ENCODE measurements around the gene USP35.

USP35 gene

DNA sequence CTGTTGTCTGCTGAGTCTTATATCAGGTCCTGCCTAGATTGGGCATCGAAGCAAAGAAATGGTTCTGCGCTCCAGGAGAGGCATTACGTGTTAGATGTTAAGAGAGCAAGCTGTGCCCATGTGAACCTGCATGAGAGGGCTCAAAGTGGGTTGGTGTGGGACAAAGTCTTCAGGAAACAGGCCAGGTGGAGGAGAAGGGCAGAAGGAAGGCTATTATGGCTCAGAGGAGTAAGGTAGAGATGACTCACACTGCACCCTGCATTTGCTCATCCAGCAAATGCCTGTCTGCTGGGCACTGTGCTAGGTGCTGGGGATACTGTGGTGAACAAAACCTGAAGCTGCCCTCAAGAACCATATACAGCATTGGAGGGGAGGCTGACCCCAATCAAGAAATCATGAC, 5.8 kb downstream of the USP35 start:
- no peak overlapping the region for H3K27ac ChIP-seq

DNA sequence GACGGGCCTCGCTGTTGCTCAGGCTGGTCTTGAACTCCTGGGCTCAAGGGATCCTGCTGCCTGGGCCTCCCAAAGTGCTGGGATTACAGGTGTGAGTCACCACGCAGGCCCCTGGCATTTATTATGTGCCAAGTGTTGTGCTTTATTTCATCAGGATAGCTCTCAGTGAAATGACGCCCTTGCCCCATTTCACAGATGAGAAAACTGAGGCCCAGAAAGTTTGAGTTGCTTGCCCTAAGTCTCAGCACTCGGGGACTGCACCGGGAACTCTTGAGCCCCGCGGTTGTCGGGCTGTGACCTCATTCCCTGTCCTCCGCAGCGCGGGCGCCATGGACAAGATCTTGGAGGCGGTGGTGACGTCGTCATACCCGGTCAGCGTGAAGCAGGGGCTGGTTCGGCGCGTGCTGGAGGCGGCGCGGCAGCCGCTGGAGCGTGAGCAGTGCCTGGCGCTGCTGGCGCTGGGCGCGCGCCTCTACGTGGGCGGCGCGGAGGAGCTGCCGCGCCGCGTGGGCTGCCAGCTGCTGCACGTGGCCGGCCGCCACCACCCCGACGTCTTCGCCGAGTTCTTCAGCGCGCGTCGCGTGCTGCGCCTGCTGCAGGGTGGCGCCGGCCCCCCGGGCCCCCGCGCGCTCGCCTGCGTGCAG, 7.3 kb downstream of the USP35 start:
- no peak overlapping the region for H3K4me3 ChIP-seq
- no peak overlapping the region for H3K27ac ChIP-seq

More for the DNA sequence above, 5.8 kb downstream of the USP35 start:
- no peak overlapping the region for H3K4me3 ChIP-seq

DNA sequence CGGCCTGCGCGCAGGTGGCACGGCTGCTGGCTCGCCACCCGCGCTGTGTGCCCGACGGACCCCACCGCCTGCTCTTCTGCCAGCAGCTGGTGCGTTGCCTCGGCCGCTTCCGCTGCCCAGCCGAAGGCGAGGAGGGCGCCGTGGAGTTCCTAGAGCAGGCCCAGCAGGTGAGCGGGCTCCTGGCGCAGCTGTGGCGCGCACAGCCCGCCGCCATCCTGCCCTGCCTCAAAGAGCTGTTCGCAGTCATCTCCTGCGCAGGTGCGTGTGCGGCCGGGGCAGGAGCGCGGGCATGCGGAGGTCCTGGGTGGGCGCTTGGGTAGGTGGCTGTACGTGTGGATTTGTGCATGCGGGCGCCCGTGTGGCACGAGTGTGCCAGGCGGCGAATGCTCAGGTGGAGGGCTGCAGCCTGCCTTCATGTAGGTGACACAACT, 8.0 kb downstream of the USP35 start:
- no peak overlapping the region for H3K27ac ChIP-seq
- no peak overlapping the region for H3K4me3 ChIP-seq

DNA sequence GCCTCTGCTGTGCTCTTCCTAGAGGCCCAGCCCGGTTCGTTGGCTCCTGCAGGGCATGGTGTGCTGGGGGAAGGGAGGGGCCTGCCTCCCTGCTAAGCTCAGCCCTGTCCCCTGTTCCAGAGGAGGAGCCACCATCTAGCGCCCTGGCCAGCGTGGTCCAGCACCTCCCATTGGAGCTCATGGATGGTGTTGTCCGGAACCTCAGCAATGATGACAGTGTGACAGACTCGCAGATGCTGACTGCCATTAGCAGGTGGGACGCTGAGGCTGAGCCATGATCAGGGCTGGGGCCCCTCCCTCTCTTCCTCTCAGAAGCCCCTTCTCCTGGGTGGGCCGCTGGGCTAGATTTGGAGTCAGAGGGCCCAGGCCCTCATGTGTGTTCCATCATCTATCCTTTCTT, 9.1 kb downstream of the USP35 start:
- no peak overlapping the region for H3K4me3 ChIP-seq
- no peak overlapping the region for H3K27ac ChIP-seq

DNA sequence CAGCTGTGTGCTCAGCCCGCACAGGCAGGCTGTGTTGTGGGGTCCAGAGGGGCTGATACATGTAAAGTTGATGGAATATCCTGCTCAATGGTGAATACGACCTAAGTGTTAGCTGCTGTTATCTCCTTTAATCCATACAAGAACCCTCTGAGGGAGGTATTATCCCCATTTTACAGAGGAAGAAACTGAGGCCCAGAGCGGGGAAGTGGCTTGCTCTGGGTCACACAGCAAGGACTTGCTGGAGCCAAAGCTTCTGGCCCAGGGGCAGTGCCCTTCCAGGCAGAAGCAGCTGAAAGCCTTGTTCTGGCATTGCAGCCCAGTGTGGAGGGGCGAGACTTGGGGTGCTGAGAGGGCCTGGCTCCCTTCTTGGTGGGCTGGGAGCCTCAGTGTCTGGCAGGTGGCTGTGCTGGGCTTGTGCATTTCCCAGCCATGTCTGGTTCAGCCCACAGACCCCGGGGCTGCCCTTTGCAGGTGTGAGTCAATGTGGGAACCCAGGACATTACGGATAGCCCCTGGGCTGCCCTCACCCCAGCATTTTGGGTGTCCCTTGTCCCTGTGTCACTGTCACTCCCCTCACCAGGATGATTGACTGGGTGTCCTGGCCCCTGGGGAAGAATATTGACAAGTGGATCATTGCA, 10.4 kb downstream of the USP35 start:
- no peak overlapping the region for H3K4me3 ChIP-seq
- H3K27ac ChIP-seq: no peak overlapping the region

DNA sequence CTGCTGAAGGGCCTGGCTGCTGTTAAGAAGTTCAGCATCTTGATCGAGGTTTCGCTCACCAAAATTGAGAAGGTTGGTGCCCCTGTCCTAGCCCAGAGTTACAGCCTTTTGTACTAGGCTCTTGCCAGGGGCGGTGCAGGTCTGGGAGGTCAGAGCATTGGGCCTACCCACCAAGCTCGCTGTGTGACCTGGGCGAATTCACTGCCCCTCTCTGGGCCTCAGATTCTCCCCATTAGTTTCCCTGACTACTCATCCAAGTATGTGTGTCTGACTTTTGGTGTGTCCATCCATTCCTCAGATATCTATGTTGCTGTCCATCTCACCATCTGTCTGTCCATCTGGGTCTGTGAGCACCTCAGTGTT, 10.9 kb downstream of the USP35 start:
- H3K4me3 ChIP-seq: no peak overlapping the region
- H3K27ac ChIP-seq: no peak overlapping the region

DNA sequence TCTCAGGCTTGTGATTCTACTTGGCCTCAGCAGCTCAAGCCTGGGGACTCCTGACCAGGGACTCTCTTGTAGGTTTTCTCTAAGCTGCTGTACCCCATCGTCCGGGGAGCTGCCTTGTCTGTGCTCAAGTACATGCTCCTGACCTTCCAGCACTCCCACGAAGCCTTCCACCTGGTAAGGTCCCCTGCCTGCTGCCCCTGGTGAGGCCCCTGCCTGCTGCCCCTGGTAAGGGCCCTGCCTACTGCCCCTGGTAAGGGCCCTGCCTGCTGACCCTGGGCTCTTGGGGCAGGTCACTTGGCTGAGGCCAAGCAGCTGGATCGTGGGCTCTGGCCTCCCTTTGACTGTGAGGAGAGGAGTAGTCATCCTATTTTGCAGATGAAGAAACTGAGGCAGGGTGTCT, 11.3 kb downstream of the USP35 start:
- no peak overlapping the region for H3K4me3 ChIP-seq
- no peak overlapping the region for H3K27ac ChIP-seq

DNA sequence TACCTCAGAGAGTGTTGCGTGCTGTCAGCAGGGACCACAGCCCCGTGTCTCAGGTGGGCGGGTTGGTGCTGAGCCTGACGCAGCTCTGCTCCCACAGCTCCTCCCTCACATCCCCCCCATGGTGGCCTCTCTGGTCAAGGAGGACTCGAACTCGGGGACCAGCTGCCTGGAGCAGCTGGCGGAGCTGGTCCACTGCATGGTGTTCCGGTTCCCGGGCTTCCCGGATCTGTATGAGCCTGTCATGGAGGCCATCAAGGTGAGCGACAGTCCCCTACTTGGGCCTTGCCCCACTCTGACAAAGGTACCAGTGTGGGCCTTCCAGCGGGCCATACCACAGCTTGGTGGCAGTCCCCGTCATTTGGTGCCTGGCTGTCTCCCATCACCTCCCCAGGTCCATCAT, 11.8 kb downstream of the USP35 start:
- no peak overlapping the region for H3K4me3 ChIP-seq

DNA sequence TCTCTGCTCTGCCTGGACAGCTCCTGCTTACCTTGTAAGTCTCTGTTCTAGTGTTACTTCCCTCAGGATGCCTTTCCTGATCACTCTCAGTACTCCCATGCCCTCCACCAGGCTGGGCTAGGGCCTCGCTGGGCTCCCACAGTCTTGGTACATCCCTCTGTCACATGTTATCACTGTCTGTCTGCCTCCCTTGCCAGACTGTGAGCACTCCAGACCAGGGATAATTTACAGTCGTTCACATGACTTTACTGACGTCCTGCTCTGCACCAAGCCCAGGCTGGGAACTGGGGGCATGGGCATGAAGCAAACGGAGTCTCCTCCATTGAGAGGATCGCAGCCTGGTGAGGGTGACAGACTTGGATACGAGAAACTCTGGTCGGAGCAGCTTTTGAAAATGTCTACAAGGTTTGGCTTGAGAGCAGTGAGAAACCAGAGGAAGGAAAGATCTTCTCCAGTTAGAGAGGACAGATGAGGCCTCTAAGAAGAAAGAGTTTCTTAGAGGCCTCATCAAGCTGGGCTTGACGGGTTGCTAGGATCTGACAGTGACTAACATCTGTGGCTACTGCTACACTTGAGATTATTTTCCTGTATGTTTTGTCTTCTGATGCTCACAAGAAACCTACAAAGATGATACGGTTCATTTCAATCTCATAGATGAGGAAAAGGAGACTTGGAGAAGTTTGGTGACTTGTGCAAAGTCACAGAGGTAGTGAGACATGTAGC, 12.5 kb downstream of the USP35 start:
- H3K27ac ChIP-seq: peak overlapping the region in 7 of 21 experiments; percentile 20 to 86 (median 78)

More for the DNA sequence above, 11.8 kb downstream of the USP35 start:
- H3K27ac ChIP-seq: peak overlapping the region in 3 of 21 experiments; percentile 16 to 79 (median 20)

DNA sequence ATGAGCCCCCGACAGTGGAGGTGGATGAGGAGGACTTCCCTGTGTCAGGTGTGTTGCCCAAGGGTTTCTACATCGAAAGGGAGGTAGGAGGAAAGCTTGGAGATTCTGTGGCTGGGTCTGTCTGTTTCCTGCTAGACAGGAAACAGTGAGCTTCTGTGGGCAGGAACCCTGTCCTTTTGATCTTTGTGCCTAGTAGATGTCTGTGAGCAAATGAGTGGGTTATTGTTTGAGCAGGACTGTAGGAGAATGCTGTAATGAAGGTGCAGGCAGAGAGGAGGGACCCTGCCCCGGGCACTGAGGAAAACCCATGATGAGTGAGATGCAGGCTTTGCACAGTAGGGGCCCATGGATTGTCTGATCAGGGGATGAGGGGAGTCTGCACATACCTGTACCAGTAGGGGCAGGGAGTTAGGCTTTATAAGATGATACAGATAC, 14.0 kb downstream of the USP35 start:
- Histone ChIP-seq H3K4me3 (peak overlapping the region in 1 of 7 experiments; percentile 12), H3K27ac (peak overlapping the region in 9 of 21 experiments; percentile 9 to 86 (median 78))

More for the DNA sequence above, 12.5 kb downstream of the USP35 start:
- no peak overlapping the region for H3K4me3 ChIP-seq

DNA sequence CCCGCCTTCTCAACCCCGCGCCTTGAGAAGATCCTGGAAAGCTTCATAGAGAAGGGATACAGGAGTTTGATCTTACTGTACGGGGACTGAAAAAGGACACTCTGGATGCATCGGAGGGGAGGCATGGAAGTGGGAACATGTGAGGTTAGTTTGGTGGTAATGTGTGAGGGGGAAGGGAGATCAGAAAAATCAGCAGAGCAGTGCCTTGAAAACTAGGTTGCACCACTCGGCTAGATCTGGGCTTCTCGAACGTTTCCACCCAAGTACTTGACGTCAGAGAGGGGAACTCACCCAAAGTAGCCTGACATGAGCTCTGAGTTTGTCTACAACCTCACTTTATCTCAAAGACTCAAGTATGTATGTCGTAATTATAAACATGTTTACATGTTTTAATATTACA, 14.5 kb downstream of the USP35 start:
- Histone ChIP-seq H3K27ac (peak overlapping the region in 9 of 21 experiments; percentile 9 to 86 (median 78)), H3K4me3 (peak overlapping the region in 1 of 7 experiments; percentile 12)

DNA sequence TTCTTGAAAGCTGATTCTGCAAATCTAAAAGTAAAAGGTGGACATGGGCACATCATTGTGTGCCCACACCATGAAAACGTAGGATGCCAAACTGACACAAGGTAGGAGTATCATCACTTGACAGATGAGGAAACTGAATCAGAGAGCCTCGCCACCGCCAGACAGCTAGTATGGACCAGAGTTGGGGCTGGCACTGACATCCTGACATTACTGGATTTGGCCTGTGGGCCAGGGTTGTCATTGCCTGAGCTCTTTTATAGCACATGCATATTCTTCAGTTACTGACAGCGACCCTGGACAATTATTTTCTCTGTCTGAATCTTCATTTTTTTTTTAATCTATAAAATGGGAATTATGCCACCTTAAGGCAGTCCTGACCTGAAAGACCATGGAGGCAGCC, 16.5 kb downstream of the USP35 start:
- Histone ChIP-seq H3K27ac (no peak overlapping the region), H3K4me3 (no peak overlapping the region)

DNA sequence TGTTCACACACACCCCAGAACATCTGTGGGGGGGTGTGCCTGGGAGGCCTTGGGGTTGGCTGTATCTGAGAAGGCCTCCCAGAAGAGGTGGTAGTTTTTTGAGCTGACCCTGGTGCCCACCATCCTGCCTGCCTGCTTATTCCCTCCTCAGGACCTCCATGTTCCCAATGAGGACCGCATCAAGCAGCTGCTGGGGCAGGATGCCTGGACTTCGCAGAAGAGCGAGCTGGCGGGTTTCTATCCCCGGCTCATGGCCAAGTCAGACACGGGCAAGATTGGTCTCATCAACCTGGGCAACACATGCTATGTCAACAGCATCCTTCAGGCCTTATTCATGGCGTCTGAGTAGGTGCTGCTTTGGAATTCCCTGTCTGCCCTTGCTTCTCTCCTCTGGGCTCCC, 17.0 kb downstream of the USP35 start:
- Histone ChIP-seq H3K4me3 (no peak overlapping the region), H3K27ac (no peak overlapping the region)

DNA sequence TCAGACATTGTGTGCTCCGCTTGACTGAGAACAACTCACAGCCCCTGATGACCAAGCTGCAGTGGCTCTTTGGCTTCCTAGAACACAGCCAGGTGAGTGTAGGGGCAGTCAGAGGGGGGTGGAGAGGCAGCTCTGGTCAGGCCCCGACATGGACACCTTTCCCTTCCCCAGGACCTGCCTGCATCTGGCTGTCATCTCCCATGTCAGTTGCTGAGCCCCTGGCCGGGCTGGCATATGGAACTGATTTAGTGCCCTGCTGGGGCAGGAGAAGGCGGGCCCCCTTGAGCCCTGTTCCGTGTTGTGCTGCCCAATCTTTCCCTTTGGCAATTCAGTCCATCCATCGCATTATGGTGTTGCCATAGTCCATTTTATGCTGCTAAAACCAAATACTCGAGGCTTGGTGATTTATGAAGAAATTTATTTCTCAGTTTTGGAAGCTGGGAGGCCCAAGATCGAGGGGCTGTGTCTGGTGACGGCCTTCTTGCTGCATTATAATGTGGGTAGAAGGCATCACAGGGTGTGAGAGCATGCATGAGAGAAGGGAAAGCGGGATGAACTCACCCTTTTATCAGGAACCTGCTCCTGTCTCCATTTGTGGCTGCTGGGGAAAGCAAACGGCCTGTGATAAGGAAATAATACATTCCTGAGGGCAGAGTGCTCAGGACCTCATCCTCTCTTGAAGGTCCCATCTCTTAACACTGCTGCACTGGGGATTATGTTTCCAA, 19.0 kb downstream of the USP35 start:
- H3K27ac ChIP-seq: no peak overlapping the region
- no peak overlapping the region for H3K4me3 ChIP-seq

DNA sequence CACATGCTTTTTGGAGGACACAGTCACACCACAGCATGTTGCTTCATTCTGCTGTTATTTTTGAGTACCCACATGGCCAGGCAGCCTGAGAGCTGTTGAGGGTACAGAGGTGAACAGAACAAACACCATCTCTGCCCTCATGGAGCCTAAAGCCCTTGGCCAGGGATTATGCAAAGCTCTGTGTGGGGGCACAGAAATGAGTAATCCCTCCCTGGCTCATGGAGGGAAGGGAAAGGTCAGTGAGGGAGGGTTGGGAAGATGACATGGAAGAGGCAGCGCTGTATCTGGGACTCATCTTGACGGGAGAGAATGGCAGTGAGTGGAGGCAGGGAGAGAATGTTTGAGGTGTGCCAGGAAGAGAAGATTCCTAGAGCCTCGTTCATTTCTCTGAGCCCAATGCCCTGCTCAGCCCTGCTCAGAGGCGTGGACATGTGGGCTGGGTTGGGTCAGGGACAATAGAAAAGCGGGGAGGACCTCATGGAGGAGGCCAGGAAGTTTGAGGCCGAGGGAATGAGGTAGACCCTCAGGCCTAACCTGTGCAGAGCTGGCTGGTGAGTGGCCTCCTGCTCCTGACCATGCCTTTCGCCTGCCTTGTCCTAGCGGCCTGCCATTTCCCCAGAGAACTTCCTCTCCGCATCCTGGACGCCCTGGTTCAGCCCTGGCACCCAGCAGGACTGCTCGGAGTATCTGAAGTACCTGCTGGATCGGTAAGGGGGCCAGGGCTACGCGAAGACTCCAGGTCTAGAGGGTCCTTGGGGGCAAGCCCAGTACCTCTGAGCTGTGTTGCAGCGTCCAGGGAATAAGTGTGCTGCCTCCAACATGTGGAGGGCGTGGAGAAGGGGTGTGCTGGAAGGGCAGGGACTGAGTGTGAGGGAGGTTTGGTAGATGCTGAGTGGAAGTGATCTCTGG, 19.8 kb downstream of the USP35 start:
- Histone ChIP-seq H3K27ac (no peak overlapping the region), H3K4me3 (no peak overlapping the region)

DNA sequence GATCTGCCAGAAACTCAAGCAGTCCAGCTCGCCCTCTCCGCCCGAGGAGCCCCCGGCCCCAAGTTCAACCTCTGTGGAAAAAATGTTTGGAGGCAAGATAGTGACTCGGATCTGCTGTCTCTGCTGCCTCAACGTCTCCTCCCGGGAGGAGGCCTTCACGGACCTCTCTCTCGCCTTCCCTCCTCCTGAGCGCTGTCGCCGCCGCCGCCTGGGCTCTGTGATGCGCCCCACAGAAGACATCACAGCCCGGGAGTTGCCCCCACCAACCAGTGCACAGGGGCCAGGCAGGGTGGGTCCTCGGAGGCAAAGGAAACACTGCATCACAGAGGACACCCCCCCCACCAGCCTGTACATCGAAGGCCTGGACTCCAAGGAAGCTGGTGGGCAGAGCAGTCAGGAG, 20.8 kb downstream of the USP35 start:
- Histone ChIP-seq H3K4me3 (no peak overlapping the region), H3K27ac (no peak overlapping the region)

DNA sequence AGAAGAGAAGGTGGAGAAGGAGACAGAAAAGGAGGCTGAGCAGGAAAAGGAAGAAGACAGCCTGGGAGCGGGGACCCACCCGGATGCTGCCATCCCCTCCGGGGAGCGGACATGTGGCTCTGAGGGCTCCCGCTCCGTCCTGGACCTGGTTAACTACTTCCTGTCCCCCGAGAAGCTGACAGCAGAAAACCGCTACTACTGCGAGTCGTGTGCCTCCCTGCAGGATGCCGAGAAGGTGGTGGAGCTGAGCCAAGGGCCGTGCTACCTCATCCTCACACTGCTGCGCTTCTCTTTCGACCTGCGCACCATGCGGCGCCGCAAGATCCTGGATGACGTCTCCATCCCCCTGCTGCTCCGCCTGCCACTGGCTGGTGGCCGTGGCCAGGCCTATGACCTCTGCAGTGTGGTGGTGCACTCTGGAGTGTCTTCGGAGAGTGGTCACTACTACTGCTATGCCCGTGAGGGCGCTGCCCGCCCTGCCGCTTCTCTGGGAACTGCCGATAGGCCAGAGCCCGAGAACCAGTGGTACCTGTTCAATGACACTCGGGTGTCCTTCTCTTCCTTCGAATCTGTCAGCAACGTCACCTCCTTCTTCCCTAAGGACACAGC, 21.4 kb downstream of the USP35 start:
- Histone ChIP-seq H3K4me3 (no peak overlapping the region), H3K27ac (no peak overlapping the region)

DNA sequence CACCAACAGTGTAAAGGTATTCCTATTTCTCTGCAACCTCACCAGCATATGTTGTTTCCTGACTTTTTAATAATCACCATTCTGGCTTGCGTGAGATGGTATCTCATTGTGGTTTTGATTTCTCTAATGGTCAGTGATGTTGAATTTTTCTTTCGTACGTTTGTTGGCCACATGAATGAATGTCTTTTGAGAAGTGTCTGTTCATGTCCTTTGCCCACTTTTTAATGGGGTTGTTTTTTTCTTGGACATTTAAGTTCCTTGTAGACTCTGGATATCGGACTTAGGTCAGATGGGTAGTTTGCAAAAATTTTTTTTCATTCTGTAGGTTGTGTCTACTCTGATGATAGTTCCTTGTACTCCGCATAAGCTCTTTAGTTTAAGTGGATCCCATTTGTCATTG, 22.8 kb downstream of the USP35 start:
- H3K27ac ChIP-seq: no peak overlapping the region
- H3K4me3 ChIP-seq: no peak overlapping the region
